Activated naive CD4-positive, alpha-beta T cell (primary cell): ENCODE data around the gene ZAP70.

ENCODE experiments used
- DNase-seq, 4 experiments: peaks; one replicate each; lab custom pipeline; 2025; lab: John Stamatoyannopoulos, UW

ZAP70 gene

GRCh38 chr2:97788986-97789644, 75.7 kb downstream of the ZAP70 start:
- no peak for DNase-seq
